Kasumi-1 (cell line): Measurements from ENCODE around the gene EVA1C.

Experiments
- DNase-seq, 2 experiments: peaks; one replicate each; lab custom pipeline; 2025; lab: John Stamatoyannopoulos, UW

The EVA1C gene

GRCh38 chr21:32562426-32562825 lies 149.9 kb downstream of the EVA1C start:
- DNase-seq, result no peak

GRCh38 chr21:32562915-32563314 lies 150.4 kb downstream of the EVA1C start:
- DNase-seq, result no peak
